GM23338 (cell line): ENCODE results near the gene URI1.

Source experiments
- CREB1 ChIP-seq: fragments of 250-450 bp; sonication (Bioruptor Pico); IDR thresholded peaks from 2 replicates; pipeline ENCODE4 v1.5.0; 2020; ENCODE audit warnings: low read depth, mild to moderate bottlenecking, moderate library complexity
- EZH2 ChIP-seq: fragments of 200-600 bp; sonication (generic); IDR thresholded peaks from one replicate; pipeline ENCODE4 v1.8.0; 2017; ENCODE audit warnings: antibody characterized with exemption, mild to moderate bottlenecking, low read depth; ENCODE audit not compliant: unreplicated experiment
- EZH2phosphoT487 ChIP-seq: fragments of 200-600 bp; sonication (generic); IDR thresholded peaks from one replicate; pipeline ENCODE4 v1.8.1; 2018; ENCODE audit warnings: antibody characterized with exemption; ENCODE audit not compliant: unreplicated experiment
- JUNB ChIP-seq: IDR thresholded peaks from one replicate; pipeline ENCODE4 v1.6.1; 2016; ENCODE audit warnings: antibody characterized with exemption; ENCODE audit not compliant: unreplicated experiment
- POLR2AphosphoS5 ChIP-seq: IDR thresholded peaks from 2 replicates; pipeline ENCODE4 v1.6.1; 2016; ENCODE audit warnings: antibody characterized with exemption, low read depth
- STAT1 ChIP-seq: IDR thresholded peaks from one replicate; pipeline ENCODE4 v1.6.1; 2016; ENCODE audit warnings: antibody characterized with exemption; ENCODE audit not compliant: unreplicated experiment
- ZNF114 ChIP-seq: fragments of 250-450 bp; sonication (Bioruptor Pico); IDR thresholded peaks from 2 replicates; pipeline ENCODE4 v1.5.0; 2020; ENCODE audit warnings: mild to moderate bottlenecking, moderate library complexity
- TF ChIP-seq, protein P1 (sequence below), 2 experiments: fragments of 200-600 bp in 1 of 2; sonication (generic) in 1 of 2; conservative IDR thresholded peaks; 2 replicates each; pipeline versions ENCODE4 v1.5.1 to v1.6.1; 2016 to 2017; ENCODE audit warnings: antibody characterized with exemption in 2 of 2, low read depth in 2 of 2, mild to moderate bottlenecking in 2 of 2, moderate library complexity in 1 of 2
- TF ChIP-seq, protein P2 (sequence below): IDR thresholded peaks from 2 replicates; pipeline ENCODE4 v1.6.1; 2016; ENCODE audit warnings: antibody characterized with exemption
- TF ChIP-seq, protein P3 (sequence below): IDR thresholded peaks from one replicate; pipeline ENCODE4 v1.6.1; 2018; ENCODE audit warnings: antibody characterized with exemption; ENCODE audit not compliant: unreplicated experiment

DNA sequence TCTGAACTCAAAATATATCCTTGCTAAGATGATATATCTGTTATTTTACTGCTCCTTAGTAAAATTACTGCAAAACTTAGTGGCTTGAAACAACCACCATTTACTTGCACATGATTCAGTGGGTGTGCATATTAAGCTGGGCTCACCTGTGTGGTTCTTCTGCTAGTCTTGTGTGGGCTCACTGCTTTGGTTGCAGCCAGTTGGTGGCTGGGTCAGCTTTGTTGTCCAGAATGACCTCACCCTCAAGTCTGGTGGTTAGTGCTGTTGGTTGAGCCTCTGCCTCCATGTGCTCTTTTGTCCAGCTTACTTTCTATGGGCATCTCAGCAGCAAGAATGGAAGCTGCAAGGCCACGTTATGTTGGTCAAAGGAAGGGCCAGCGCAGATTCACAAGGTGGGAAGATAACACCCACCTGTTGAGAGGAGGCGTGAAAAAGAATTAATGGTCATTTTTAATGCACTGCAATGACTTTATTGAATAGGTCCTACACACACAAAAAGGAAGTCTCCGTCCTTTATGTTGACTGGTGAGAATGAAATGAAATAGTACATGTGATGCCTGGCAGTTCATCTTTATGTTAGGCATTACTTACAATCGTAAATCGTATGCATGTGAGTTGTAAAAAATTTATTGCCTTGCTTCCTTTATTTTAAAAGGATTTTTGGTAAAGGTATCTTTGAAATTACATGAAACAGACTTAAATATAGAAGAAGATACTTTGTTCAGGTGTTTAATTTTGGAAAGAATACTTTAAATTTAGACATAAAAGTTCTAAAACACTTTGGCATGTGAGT is 34.3 kb downstream of the URI1 start:
- TF ChIP-seq, protein P1, sequence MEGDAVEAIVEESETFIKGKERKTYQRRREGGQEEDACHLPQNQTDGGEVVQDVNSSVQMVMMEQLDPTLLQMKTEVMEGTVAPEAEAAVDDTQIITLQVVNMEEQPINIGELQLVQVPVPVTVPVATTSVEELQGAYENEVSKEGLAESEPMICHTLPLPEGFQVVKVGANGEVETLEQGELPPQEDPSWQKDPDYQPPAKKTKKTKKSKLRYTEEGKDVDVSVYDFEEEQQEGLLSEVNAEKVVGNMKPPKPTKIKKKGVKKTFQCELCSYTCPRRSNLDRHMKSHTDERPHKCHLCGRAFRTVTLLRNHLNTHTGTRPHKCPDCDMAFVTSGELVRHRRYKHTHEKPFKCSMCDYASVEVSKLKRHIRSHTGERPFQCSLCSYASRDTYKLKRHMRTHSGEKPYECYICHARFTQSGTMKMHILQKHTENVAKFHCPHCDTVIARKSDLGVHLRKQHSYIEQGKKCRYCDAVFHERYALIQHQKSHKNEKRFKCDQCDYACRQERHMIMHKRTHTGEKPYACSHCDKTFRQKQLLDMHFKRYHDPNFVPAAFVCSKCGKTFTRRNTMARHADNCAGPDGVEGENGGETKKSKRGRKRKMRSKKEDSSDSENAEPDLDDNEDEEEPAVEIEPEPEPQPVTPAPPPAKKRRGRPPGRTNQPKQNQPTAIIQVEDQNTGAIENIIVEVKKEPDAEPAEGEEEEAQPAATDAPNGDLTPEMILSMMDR (conservative IDR thresholded peaks at IDR 0.05; ENCODE audit: low read depth in 2 of 2) = no peak
- TF ChIP-seq CREB1 (CRISPR knock-in tag) (no peak), POLR2AphosphoS5 (no peak), EZH2 (no peak), STAT1 (no peak), JUNB (no peak), EZH2phosphoT487 (no peak), ZNF114 (CRISPR knock-in tag) (no peak)
- TF ChIP-seq, protein P2, sequence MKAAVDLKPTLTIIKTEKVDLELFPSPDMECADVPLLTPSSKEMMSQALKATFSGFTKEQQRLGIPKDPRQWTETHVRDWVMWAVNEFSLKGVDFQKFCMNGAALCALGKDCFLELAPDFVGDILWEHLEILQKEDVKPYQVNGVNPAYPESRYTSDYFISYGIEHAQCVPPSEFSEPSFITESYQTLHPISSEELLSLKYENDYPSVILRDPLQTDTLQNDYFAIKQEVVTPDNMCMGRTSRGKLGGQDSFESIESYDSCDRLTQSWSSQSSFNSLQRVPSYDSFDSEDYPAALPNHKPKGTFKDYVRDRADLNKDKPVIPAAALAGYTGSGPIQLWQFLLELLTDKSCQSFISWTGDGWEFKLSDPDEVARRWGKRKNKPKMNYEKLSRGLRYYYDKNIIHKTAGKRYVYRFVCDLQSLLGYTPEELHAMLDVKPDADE = no peak
- TF ChIP-seq, protein P3, sequence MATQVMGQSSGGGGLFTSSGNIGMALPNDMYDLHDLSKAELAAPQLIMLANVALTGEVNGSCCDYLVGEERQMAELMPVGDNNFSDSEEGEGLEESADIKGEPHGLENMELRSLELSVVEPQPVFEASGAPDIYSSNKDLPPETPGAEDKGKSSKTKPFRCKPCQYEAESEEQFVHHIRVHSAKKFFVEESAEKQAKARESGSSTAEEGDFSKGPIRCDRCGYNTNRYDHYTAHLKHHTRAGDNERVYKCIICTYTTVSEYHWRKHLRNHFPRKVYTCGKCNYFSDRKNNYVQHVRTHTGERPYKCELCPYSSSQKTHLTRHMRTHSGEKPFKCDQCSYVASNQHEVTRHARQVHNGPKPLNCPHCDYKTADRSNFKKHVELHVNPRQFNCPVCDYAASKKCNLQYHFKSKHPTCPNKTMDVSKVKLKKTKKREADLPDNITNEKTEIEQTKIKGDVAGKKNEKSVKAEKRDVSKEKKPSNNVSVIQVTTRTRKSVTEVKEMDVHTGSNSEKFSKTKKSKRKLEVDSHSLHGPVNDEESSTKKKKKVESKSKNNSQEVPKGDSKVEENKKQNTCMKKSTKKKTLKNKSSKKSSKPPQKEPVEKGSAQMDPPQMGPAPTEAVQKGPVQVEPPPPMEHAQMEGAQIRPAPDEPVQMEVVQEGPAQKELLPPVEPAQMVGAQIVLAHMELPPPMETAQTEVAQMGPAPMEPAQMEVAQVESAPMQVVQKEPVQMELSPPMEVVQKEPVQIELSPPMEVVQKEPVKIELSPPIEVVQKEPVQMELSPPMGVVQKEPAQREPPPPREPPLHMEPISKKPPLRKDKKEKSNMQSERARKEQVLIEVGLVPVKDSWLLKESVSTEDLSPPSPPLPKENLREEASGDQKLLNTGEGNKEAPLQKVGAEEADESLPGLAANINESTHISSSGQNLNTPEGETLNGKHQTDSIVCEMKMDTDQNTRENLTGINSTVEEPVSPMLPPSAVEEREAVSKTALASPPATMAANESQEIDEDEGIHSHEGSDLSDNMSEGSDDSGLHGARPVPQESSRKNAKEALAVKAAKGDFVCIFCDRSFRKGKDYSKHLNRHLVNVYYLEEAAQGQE = no peak
